GM21528 (cell line): Measurements from ENCODE around the gene SMYD2.
A peak's percentile ranks its signal among the peaks of the same experiment; 100 is the strongest.
"Not testable (repeated sequence)": the region's sequence is repeated elsewhere in the genome, so short reads cannot be mapped to it uniquely, and the experiment has no call there.

Experiments used
- ATAC-seq: cut with Tn5 transposase; IDR thresholded peaks from one replicate; pipeline ENCODE4 v1.9.1; 2021; ENCODE audit warnings: mild to moderate bottlenecking, moderate library complexity; ENCODE audit not compliant: unreplicated experiment, low FRiP score

Gene SMYD2

DNA sequence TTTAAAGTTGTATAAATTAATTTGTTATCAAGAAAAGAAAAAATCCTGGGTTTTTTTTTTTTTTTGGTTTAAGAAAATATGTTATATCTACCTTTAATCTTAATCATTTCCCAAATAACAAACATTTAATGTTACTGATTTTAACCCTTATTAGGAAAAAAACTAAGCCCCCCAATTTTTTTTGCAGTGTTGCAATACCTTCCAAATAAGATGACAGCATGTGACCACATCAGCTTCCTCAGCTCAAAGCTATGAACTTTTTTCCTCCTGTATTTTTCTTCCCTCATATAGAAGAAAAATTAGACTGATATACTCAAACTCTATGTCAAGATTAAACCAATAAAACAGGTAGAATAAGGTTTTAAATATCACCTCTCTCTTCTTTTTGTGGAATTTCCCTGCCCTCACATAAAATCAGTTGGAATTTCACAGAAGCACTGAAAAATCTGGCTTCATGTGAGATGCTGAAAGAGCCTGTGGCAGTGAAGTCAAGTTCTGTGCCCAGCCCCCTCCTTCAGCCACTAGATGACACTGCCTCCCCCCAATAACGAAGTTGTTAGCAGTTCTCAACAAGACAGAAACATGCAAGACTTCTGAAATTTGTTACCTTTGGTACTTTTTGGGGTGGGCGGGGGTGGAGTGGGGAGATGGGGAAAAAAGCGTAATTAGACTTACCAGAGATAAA, 9.6 kb upstream of the SMYD2 start:
- ATAC-seq: no peak

DNA sequence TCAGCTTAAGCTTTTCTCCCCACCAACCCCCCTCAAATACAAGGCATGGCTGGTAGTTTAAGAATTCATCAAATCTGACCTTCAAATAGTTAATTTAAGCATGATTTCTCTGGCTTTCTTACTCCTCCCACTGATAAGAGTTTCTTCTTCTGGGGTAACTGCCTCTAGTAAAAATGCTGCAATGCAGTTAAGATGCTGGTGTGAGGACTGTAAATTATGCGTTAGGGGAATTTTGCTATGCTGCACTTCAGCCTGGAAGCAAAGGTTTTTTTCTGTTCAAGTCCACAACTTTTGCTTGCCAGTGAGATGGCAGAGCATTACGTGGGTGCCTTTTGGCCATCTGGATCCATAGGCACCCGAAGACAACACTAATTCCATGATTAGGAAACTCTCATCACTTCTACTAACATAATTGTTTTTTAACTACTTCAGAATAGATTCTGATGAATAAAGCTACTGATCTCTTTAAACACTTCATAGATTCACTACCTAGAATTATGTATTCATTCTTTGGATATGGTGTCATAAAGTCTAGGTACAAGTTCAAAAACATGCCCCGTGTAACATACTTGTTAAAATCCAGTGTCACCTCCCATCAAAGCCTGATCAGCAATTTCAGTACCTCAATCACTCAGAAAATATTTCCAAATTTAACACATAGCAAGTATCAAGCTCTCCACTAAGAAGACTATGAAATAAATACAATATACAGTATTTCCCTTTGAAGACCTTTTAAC, 8.8 kb upstream of the SMYD2 start:
- ATAC-seq: no peak

DNA sequence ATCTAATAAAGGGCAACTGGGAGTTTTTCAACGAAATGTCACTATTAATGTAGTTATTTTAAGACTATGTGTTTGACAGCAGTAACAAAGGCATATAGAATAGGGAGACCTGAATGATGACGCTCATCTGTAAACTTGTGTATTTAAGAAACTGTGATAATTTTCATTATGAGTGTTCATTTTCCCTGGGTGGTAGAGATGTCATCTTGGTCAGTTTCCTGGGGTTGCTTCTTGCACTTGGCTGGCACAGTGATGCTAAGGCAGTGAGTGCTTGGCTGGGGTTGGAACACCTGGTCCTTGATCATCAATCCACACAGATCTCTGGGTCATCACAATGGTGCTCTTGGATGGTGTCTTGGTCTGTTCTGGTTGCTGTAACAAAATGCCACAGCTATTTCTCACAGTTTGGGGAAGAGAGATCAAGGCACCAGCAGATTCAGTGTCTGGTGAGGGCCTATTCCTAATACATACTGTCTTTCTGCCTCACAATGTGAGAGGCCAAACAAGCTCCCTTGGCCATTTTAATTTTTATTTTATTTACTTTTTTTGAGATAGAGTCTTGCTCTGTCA, 7.9 kb upstream of the SMYD2 start:
- no peak for ATAC-seq

DNA sequence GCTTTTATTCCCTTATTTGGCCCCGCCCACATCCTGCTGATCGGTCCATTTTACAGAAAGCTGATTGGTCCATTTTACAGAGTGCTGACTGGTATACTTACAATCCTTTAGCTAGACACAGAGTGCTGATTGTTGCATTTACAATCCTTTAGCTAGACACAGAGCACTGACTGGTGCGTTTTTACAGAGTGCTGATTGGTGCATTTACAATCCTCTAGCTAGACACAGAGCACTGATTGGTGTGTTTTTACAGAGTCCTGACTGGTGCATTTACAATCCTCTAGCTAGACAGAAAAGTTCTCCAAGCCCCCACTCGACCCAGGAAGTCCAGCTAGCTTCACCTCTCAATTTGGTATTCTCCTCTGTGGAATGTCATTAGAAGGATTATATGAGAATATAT, 5.3 kb upstream of the SMYD2 start:
- ATAC-seq: not testable (repeated sequence)

DNA sequence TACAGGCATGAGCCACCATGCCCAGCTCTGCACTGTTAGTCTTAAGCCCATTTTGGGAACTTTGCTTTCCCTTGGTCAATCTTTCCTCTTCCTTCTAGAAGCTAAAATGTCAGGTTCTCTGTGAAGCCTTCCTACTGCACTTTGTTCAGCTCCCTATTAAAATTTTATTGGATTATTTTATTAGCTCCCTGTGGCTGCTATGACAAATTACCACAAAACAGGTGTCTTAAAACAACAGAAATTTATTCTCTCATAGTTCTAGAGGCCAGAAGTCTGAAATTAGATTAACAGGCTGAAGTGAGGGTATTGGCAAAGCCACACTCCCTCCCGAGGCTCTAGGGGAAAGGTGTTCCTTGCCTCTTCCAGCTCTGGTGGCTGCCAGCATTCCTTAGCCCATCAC, 4.2 kb upstream of the SMYD2 start:
- no peak for ATAC-seq

DNA sequence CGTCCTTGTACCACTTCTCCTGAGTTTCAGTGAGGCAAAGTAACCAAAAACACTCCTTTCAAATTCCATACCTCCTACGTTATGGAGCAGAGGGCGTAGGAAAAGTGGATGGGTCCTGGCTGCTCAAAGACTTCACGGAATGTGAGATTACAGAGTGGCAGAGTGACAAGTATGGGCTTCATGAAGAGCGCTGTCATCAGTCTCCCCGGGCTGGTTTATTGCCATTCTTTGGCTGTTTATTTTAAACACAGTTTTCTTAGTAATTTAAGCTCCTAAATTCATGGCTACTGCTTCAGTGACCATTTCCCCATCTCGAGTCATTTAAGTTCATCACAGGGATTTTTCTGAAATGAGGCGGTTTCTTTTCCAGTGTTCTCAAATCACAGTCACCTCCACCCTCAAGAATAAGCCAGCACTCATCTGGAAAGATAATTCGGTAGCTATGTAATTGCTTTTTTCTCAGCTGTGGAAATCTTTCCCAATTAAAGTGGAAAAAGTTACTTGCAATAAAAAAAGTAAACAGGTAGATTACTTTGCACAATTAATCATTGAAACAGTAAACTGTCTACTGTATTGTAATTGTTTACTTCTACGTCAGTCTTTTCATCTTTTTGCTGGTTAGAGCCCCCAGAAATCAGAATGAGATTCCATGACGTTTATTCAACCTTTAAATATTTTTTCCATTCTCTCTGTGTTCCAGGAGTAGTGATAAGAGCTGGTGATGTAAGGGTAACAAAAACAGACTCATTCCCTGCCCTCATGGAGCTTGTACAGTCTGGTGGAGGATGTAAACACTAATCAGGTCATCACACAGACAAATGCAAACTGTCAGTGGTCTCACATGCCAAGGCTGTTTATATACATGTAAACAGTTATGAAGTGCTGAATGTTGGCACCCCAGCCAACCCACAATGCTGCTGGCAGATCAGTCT, 3.0 kb upstream of the SMYD2 start:
- no peak for ATAC-seq

DNA sequence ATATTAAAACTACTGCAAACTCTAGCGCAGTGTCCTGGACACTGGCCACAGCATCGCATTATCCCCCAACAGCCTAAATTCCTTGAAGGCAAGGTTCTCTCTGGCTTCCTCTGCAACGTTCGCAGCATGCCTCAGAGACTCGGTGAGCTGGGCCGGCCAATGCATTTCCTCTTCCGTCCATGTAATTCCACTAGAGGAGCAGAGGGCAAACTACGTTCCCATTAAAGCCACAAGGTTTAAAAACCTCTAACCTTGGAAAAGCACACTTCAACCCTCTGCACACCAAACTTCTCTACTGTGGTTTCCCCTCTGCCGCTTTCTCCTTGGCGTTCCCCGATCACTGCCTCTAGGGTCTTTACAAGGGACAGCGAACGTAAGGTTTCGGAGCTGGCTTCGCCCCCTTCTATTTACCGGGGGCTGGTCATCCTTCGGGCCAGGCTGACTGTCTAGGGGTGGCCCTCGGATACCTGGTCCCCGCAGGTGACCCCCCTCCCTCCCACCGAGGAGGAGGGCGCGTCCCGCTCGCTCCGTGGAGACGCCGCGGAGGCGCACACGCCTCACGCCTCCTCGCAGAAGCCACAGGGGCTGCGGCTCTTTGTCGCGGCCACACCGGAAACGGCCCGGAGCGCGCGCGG, 456 bp upstream of the SMYD2 start:
- peak; percentile 57 for ATAC-seq

DNA sequence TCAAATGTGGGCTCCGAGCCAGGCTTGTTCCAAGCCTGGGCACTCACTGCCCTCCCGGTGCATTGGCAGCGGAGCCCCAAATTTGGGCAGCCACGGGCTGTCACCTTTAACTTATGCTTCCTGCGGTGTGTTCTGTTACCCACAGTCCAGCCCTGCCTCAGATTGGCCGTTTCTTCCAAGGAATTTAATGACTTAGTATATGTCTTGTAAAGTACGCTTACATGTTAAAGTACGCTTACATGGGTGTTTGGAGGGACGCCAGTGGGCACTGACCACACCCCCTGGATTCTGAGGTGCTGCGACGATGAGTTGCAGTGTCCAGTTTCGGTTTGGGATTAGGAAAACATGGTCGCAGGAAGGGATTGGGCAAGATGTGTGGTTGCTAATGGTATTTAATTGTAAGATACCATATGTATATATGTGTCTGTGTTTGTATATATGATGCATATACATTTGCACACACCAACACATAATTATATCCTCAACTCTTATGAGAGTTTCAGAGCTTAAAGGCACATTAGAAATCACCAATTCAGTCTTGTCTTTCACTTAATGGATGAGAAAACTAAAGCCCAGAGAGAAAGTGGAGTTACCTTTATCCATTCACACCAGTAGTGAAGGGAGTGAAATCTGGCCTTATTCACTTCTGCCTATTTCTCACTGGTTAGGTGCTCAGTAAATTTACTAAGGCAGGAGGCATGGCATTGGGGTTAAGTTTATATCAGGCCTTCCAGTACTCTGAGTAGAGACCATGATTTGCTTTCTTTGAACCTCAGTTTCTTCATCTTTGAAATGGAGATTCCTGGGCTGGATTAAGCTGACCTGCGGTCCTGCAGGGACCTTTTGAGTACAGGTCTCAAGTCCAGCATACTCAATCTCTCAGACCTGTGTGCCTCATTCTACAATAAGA, 1.0 kb downstream of the SMYD2 start:
- ATAC-seq: no peak

DNA sequence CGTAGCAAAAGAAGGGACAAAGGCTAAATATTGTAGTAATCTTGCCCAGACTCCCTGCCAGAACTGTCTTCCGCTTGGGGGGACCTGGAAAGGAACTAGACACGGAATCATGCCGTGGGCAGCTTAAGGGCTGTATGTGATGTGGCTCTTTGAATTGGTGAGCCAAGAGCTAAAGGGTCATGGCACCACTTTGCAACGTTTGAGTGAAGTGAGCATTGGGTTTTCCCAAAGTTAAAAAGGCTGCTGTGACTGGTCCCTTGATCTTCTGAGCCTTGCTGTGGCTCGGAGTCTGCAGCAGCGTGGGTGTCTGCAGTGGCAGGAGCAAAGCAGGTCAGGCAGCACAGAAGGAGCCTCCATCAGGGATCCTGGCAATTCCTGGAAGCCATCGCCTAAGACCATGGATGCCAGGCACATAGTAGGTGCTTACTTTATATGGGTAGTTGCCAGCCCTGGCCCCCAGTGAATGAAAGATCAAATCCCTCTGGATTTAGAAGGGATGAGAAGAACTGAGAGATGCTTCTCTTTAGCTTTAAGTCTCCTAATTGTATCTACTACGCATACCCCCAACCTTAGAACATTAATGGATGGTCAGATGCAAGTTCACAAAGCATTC, 1.8 kb downstream of the SMYD2 start:
- no peak for ATAC-seq

DNA sequence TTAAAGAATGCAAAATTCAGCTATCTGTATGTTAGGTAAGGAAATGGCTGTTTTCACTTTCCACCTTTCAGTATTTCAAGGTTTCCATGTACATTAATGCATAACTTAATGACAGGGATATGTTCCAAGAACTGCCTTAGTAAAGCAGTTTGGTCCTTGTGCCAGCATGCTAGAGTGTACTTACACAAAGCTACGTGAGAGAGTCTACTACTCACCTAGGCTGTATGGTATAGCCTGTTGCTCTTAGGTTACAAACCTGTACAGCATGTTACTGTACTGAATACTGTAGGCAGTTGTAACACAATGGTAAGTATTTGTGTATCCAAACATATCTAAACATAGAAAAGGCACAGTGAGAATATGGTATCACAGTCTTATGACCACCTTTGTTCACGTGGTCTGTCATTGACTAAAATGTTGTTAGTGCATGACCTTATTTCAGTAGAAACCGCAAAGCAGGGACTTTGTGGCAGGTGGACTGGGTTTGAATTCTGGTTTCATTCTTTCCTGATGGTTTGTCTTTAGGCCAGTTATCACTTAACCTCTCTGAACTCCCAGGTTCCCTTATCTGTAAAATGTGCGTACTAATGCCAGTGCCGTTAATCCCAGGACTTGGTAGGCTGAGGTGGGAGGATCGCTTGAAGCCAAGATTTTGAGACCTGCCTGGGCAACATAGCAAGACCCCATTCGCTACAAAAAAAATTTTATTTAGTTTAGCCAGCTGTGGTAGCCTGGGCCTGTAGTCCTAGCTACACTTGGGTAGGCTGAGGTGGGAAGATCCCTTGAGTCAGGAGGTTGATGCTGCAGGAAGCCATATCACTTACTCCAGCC, 4.9 kb downstream of the SMYD2 start:
- ATAC-seq: no peak

DNA sequence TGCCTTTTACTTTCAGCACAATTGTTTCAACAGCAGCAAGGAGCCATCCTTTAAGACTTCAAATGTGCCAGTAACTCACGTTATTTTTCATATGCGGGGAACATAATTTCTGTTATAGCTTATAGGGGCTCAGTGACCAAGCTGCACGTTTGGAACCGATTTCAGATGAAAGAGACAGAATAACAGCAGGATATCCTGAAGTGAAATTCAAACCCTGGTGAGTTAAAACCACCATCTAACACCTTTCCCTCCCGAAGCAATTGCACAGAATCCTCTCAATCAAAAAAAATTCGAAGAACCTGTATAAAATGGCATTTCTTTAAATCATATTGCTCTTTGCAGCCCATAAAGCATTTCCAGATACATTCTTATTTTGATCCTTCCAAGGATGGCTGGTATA, 6.9 kb downstream of the SMYD2 start:
- no peak for ATAC-seq

DNA sequence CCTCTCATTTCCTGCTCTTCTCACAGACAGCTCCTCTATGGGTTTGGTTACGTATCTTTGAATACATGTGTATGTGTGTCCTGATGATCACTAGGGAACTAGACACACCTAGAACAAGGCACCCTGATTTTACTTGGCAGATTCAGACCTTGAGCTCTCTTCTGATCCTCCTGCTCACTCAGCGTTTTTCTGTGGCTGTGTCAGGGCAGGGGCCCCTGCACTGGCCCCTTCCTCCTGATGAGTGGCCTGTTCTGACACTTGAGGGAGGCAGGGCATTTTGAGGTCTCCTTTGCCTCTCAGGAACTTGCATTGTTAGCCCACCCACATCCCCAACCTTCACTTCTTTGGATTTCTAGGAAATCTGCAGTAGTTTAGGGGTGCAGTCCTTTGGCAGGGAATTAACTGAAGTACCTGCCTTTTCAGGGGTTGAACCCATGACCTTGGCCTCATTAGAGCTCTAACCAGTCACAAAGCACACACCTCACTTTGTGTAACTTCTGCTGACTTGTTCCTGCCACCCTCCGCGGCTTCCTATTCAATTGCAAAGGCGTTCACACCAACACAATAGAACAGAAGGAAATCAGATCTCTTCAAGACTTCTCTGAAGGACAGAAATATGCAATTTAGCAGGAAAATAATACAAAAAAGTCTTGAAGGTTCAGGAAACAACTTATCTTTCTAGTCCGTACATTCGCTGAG, 8.8 kb downstream of the SMYD2 start:
- no peak for ATAC-seq

DNA sequence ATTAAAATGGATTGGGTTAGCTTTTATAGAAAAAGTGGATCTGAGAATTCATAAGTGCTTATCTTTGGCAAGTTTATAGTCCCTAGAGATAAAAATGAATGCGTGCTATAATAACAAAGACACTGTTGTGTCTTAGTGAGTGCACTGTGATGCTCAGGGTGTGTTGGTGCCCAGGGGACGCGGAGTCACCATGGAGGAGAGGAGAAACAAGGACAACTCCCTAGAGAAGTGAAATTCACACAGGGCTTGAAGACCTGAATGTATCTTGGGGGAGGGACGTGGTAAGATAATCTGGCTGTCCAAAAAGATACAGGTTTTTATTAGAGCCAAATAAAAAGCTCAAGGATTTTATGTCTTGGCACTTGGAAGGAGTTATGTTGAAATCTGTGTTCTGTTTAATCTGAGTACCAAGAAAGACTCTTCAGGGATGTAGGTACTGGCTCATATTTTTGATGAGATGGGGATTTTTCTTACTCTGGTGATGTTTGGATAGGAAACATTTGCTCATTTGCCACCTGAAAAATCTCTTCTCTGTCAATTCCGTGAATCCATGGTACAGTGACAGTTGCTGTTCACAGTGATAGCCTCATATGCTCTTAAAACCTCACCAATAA, 9.6 kb downstream of the SMYD2 start:
- ATAC-seq: no peak

DNA sequence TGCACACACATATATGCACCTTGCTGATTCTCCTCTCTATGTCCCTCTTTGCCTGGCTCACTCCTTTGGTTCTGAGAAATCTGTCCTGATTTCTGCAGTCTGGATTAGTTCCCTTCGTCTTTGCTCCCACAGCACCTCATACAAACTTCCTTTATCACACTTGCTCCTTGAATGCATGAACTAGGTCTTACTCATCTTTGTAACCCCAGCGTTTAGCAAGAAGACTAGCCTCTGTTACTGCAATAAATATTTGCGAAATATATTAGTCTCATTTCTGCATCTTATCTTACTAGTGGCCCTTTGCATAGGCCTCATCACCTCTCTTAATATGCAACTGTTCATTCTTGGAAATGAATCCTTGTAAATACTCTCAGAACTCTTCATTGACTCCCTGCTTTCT, 11.4 kb downstream of the SMYD2 start:
- ATAC-seq: no peak

DNA sequence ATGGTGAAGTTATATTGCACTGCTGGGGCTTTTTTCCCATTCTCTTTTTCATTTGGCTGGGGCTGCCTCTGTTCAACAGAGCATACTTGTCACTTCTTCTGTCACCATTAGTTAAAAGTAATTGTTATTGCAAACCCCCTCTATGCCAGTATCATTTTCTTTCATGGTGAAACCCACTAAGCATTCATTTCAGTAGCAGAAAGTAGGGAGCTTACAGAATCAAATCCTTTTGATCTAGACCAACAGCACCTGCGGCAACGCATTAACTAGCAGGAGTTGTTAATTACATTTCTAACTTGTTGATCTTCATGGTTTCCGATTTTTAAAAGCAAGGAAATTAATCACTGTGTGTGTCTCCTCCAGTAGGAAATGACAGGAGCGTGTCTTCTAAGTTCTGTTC, 15.0 kb downstream of the SMYD2 start:
- no peak for ATAC-seq

DNA sequence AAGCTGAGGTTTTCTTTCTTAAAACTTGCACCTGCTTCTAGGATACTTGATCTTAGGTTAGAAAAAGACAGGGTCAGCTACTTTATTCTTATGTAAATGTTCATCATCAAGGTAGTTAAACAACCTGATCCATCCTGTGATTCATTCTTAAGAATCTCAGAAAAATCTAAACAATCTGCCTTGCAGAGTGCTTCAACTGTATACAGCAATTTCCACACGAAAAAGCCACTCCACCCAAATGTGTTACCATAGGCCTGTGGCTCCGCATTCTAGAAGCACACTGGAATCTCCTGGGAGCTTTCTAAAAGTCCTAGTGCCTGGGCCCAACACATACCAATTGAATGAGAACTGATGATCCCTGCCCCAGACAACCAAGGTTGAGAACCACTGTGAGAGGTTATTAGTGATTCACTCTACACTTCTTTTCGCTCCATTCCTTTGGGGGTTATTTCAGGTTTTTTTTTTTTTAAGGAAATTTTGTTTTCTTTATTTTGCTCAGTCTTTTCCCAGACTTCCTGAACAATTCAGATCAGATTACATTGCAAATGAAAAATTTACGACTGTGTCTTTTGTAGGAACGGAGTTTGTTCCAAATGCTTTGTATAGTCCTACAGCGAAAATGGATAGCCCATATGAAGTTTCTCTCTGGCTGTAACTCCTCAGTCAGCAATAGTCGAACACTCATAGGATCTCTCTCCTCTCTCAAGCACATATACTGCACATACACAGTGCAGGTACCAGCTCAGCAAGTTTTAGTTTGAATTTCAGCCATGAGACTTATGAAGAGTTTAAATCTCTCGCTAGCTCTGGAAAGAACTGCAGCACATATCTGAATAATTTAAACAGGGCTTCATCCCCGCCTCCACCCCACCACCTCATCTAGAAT, 16.1 kb downstream of the SMYD2 start:
- ATAC-seq: no peak
